NCI-H146 treated with DMSO at 0.1 percent for 48 hours (cell line): Measurements from ENCODE around the gene FOXA3.
"Not testable (repeated sequence)": the region's sequence is repeated elsewhere in the genome, so short reads cannot be mapped to it uniquely, and the experiment has no call there.

Source experiments
- DNase-seq: peaks from one replicate; lab custom pipeline; 2025; ENCODE audit not compliant: unreplicated experiment; lab: John Stamatoyannopoulos, UW

Gene FOXA3

DNA sequence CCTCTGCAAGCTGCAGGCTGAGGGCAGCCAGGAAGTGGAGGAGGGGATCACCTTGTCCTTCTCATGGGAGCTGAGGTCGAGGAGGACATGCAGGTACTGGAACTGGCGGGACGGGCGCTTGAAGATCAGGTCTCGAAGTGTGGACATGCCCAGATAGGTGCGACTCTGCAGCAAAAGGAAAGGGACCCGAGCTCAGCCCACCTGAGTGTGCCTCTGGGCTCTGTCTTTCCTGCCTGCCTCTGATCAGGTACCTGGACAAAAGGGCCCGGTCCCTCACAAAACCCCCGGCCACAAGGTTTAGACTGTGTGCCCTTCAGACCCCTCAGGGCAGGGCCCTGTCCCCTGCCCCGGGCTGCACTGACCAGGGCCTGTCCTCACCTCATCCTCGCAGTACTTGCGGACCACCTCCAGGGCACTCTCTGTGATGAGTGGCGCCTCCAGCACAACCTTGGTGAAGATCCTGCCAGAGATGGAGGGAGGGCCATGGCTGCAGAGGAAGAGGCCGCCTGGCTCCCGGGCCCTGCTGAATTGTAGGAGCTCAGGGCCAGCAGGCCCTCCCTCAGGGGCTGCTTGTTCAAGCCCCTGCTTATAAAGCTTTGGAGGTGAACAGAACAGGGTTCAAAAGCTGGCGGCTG, 36.5 kb upstream of the FOXA3 start:
- no peak for DNase-seq

DNA sequence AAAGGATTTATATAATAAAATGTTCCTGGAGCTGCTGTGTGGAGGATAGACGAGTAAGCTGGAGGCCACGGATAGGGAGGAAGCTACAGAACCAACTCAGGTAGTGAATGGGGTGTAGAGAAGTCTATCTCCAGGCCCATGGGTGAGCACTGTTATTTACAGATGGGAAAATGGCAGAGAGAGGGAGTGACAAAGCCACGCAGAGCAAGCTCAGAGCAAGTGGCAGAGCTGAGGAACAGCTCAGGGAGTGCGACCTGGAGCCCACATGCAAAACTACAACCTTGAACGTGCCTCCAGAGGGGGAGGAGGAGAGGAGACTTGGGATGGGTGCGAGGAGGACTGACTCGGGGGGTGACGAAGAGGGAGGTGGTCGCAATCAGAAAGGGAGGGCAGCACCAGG, 35.6 kb upstream of the FOXA3 start:
- DNase-seq = no peak

DNA sequence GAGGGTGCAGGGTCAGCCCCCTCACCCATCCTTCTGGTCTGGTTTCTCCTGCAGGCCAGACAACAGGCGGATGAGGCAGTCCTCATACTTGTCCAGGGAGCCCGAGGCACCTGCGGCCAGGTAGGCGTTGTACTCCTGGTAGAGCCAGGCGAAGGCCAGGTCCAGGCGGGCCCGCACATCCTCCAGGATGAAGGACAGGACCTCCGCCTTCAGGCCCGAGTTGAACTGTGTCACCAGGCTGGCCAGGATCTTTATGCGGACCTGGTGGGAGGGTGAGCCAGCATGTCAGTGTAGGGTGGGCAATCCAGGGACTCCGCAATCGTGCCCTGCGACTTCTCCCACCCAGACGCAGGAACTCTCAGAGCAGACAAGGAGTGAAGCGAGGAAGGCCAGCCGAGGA, 35.2 kb upstream of the FOXA3 start:
- DNase-seq = no peak

DNA sequence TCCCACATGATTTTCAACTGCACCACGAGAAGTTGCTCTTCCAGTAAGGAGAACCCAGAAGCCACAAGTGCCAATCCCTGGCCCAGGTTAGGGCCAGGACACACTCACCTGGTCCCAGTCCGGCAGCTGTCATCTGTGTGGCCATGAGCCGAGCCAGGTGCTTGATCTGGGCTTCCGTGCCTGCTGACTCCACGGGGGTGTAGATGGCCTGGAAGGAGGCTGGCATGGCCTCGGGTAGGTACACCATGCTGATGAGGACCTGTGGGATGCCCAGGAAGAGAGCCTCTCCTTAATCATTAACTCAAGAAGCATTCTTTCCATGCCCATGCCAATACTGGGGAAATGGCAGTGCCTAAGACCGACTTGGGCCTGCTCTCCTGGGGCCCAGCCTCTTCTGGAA, 29.2 kb upstream of the FOXA3 start:
- DNase-seq = no peak

DNA sequence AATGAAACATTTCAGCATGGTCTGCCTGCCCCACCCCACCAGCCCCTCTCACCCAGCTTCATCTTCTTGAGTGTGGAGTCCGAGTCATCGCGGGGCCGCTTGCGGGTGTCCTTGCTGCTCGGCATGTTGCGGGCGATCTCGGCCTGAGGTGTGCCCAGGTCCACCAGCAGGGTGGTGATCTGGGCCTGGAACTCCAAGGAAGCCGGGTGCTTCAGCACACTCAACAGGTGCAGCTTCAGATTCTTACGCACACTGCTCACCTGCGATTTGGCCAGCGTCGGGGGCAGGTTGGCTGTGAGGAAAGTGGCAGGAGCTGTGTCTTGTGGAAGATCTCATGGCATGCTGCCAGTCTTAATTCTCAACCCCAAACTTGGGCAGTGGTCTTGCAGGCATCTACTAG, 21.9 kb upstream of the FOXA3 start:
- DNase-seq = no peak

DNA sequence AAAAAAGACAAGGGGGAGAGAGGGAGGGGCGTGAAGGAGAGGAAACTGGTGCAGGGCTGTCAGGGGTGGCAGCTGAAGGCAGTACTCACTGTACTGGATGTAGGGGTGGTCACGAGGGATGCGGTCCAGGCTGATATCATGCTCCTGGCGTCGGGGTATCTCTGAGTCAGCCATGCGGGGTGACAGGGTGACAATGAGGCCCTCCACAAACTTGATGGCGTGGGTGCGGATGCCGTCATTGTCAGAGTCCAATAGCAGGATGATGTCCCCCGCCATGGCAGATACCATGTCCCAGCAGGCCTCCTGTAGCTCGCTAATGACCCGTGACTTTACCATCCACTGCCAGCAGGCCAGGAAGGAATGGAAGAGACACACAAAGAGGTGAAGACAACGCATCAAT, 16.5 kb upstream of the FOXA3 start:
- no peak for DNase-seq

DNA sequence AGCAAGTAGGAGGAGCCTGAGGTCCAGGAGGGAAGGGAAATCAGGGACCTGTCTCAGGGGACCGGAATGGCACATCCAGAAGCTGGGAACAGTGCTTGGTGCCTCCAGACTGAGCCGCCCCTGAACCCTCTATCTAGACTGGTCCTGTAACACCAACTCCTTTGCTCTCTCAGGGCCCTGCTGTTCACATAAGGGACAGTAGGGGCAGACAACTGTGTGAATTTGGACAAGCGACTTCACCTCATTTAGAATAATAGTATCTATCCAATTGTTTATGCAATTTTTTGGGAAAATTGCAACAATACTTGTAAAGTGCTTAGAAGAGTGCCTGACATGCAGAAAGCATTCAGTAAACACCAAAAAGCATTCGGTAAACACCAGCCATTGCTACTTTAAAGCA, 15.2 kb upstream of the FOXA3 start:
- DNase-seq = no peak

DNA sequence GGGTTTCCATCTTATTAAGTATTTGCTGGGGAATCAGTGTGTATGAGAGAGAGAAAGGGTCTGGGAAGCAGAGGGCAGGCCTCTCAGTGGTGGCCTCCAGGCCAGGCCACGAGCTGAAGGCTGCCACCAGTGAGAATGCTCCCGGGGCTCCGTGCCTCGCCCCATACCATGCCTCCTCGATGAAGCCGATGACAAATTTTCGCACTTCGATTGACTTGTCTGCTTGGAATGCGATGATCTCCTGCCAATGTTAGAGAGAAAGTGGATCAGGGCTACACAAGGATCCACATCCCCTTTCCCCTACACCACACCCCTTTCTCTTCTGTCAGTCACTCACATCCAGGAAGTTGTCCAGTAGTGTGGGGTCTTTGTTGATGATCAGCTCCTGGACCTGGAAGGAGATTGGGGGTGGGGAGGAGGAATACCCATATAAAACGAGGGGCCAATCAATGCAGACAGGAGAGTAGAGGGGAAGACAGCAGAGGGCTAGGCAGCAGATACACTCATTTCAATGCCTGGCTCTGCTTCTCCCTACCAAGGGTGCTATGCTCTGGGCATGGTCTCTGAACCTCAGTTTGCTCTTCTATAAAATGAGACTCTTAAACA, 11.9 kb upstream of the FOXA3 start:
- no peak for DNase-seq

DNA sequence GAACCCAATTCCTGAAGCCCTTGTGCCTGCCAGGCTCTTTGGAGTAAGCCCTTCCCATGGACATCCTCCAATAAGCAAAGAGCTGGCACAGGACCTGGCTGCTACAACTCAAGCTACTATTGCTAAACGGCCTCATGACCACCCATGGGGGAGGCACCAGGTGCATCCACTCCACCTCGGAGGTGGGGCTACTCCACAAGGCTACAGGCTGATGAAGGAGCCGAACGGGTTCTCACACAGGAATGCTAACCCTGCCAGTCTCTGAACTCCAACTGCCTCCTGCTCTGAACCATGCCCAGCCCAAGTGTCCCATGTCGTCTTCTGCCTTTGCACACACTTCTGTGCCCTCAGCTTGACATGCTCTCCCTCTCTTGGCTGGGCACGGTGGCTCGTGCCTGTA, 11.1 kb upstream of the FOXA3 start:
- DNase-seq = no peak

DNA sequence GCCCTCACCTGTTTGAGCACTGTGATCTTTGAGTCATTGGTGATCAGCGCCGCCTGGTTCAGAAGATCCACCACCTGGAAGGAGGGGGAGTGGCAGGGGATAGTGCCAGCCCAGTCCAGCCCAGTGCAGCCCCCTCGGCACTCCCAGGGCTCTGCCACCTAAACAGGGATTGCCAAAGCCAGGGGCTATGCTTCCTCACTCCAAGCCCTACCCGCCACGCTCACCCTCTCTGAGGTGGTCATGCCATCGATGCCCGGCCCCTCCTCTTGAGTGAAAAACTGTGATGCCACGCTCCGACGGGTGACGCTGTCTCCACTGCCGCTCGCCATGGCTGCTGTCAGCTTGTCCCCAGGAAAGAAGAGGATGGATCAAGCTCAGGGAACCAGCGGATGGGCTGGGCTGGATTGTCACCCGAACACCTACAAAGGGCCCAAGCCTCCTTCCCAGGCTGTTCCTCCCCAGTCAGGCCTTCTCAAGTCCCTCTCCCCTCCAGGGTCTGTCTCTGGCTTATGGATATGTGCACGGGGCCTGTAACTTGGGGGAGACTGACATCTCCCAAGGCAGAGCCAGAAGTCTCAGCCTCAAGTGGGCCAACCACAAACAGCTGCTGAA, 9.9 kb upstream of the FOXA3 start:
- no peak for DNase-seq

DNA sequence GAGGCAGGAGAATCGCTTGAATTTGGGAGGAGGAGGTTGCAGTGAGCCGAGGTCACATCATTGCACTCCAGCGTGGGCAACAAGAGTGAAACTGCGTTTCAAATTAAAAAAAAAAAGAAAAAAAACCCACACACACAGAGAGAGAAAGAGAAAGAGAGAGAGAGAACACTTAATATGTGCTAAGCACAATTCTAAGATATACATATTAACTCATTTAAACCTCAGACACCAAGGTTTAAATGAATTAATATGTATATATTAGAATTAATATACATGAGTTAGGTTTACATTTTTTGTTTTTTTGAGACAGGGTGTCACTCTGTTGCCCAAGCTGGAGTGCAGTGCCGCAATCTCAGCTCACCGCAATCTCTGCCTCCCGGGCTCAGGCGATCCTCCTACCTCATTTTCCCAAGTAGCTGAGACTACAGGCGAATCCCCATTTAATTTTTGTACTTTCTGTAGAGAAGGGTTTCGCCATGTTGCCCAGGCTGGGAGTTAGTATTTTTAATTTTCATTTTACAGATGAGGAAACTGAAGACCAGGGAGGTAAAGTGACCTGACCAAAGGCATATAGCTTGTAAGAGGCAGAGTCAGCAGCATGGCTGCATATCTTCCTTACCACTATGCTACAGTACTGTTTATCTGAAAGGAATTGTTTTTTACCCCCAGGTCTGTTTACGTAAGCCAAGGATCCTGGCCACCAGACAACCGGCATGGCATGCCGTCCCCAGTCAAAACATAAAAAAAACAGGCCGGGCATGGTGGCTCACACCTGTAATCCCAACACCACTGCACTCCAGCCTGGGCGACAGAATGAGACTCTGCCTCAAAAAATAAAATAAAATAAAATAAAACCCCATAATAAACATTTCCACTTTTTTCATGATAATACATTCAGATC, 3.5 kb upstream of the FOXA3 start:
- no peak for DNase-seq

DNA sequence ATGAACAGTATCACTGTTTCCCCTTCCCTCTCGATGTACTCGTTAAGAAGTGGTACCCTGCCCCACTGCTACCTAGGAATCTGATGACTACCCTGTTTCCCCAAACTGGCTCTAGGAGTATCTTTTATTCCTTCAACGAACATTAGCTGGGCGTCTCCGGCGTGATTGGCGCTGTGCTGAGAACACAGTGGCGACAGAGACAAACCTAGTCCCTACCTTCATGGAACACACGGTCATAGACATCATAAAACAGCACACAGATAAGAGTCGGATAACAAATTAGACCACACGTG, 1.9 kb upstream of the FOXA3 start:
- DNase-seq = no peak

DNA sequence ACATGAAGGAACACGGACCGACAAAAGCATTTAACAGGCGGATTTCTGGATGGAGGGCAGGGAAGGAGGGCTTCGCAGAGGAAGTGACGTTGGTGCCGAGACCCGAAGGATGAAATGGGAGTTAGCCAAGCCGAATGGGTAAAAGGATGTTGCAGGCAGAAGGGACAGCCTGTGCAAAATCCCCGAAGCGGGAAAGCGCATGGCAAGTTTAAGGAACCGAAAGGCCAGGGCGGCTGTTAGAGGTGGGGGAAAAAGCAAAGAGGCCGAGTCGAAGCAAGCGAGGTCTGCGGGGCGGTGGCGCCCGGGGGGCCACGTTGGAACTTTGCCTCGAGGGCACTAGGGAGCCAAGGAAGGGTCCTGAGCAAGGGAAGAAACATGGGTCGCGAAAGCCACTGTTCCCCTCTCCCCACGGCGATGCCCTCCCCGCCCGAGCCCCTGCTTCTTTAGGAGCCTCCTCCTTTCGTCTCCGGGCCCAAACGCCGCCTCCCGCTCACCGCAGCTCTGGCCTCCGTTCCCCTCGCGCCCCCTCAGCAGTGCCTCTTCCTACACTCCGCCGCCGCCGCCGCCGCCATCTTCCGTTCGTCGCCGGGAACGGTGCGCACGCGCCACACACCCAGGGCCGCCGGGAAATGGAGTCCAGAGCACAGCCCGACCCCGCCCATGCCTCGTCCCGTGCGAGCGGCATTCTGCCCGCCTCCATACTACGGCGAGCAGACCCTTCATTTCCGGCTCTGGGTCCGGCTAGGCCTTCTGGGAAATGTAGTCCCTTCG, 1.4 kb upstream of the FOXA3 start, which contains the start of gene SYMPK:
Gene SYMPK (minus strand): TSS at position 584 of the 771 bp plus-strand sequence. CDS start 8,652 bp downstream, outside the sequence.
- DNase-seq = peak; percentile 98

DNA sequence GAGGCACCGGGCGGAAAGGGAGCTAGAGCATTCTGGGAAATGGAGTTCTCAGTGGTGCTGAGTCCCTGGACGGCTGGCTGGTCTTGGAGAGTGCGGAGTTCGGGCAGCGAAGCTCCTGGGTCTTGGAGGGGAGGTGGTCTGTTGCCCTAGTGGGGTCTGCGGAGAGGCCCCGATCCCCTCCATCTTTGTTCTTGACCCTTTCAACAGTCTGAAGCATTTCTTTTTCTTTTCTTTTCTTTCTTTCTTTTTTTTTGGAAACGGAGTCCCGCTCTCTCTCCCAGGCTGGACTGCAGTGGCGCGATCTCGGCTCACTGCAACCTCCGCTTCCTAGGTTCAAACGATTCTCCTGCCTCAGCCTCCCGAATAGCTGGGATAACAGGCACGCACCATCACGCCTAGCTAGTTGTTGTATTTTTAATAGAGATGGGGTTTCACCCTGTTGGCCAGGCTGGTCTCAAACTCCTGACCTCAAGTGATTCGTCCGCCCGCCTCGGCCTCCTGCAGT, 739 bp upstream of the FOXA3 start:
- no peak for DNase-seq

DNA sequence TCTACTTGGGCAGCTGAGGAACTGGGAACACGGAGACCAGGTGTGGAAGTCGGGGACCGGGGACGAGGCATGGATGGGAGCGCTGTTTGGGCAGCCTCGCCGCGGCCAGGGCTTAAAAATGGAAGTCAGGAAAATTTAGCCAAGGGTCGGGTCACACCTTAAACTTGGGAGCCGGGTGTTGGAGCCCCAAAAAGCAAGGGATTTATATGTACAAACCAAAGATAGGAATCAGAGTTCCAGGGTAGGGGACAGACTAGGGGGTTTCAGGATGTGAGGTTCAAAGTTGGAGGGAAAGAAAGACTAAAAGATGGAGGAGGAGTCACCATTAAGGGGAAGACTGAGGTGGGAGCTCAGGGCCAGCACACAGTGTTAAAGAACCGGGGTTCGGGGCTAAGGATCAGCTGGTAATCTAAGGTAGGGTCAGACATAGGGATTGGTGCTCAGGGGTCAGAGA, 530 bp downstream of the FOXA3 start:
- no peak for DNase-seq

DNA sequence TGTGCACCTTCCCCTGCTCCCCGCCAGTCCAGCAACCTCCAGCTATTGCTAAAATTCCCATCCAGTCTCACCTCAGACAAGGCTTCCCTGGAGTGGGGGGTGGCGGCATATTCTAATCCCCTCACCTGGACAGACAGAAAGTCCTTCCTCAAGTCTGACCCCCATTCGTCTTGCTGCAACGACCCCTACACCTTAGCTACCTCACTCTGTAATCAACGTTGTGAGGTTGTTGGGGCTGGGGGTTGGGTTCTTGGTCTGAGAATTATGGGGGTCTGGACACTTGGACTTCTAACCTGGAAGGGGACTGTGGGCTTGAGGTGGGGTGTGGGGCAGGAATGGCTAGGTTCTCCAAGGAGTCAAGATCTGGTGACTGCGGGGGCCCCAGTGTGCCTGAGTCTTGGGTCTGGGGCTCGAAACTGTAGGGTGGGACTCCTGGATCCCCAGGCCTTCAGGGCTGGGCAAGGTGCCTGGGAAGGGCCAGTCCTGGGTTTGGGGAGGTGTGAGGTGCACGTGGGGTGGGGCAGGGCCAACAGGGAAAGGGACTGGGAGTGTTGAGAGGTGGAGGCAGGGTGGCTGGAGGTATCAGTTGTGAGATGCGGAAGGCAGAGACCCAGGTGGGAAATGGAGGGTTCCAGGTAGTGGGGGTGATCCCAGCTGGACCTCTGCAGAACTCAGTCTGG, 1.3 kb downstream of the FOXA3 start:
- DNase-seq = no peak

DNA sequence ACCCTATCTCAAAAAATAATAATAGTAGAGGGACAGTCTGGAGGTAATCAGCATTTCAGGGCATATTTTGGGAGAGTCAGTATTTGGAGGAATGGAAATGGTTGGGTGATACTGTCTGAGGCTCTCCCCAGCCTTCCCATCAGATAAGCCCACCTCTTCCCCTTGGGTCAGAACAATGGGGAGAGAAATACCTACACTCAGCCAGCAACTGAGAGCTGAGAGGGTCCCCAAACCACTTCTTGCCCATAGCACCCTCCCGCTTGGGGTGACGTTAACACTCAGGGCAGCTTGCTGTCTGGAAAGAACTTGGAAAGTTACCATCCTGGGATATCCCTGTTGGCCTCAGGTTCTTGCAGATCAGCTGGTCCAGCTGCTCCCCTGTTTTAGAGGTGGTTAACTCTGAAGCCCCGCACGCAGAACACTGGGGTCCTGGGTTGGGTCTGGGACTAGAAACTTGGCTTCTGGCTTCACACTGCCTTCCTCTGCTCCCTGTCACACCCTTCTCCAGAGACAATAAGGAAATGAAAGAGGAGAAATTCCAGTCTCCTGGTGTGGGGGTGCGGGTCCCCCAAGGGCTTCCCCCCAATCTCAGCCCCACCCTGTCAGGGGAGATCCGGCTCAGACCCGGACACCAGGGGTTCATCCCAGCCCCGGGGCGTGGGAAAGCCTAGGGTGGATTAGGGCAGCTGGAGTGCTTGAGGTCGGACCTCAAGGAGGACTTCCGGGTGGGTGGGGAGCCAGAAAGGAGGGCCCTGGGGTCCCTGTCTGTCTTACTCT, 2.5 kb downstream of the FOXA3 start:
- DNase-seq = no peak

DNA sequence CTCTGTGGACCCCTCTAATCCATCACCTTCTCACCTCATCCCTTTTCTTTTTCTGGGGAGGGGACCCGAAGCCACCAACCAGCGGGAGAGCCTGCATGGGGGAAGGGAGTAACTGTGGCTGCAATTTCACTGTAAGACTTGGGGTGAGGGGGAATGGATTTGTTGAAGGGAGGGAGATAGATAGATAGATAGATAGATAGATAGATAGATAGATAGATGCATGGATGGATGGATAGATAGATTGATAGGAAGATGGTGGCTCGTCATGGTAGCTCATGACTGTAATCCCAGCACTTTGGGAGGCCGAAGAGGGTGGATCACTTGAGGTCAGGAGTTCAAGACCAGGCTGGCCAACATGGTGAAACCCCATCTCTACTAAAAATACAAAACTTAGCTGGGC, 3.1 kb downstream of the FOXA3 start:
- not testable (repeated sequence) for DNase-seq

DNA sequence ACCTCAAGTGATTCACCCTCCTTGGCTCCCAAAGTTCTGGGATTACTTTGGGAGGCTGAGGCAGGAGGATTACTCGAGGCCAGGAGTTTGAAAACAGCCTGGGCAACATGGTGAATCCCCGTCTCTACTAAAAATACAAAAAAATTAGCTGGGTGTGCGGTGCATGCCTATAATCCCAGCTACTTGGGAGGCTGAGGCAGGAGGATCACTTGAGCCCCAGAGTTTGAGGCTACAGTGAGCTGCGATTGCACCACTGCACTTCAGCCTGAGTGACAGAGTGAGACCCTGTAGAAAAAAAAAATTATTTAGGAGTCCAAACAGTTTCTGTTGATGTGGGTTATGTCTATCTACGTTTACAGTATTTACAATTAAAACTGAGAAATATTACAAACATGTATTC, 6.7 kb downstream of the FOXA3 start:
- no peak for DNase-seq
